HCT116 (cell line): Measurements from ENCODE around the gene FER. TPM values are rescaled to one million over a fixed set of nuclear protein-coding genes. Genes with fewer than 3 reads are reported as not detected.

Experiments
- ATAC-seq: fragments of 200-7000 bp; cut with Tn5 transposase; 2 replicates; pipeline ENCODE4 v1.9.1; 2020; ENCODE audit warnings: mild to moderate bottlenecking, moderate library complexity
- BruUV-seq: library from RNA; stranded (reverse); fragments of 400-500 nt; replicated peaks from 2 replicates; lab custom pipeline; 2021; lab: Mats Ljungman, UMichigan
- CTCF ChIA-PET: fragments of 300-600 bp; sonication (Branson Sonifier 250); formaldehyde crosslinking; loops from one replicate; lab custom pipeline; 2021; ENCODE audit warnings: antibody characterized with exemption; lab: Charles Lee
- POLR2A ChIA-PET: fragments of 300-600, 350-600 bp; sonication (Branson Sonifier 250); formaldehyde crosslinking; loops from one replicate; lab custom pipeline; 2021; ENCODE audit warnings: antibody characterized with exemption; lab: Charles Lee
- RAD21 ChIA-PET, 2 experiments: fragments of 300-600 bp; sonication (Branson Sonifier 250); formaldehyde crosslinking; loops; one replicate each; lab custom pipeline; 2023; ENCODE audit warnings: low total read pairs in 2 of 2; ENCODE audit not compliant: uncharacterized antibody in 2 of 2, unreplicated experiment in 2 of 2, low non-redundant PET in 1 of 2; lab: Charles Lee
- DNase-seq: peaks from one replicate; pipeline ENCODE4 v3.0.0-alpha.2; 2010; ENCODE audit warnings: low read depth, low spot score
- H2AFZ ChIP-seq: fragments of 200-600 bp; shearing (Covaris generic), sonication (generic); 2 replicates; pipeline ENCODE4 v1.6.1; 2017; ENCODE audit warnings: low read depth, mixed run types, mixed read lengths, antibody characterized with exemption, low read length; ENCODE audit not compliant: poor library complexity, severe bottlenecking
- H3K27ac ChIP-seq: 2 replicates; pipeline ENCODE4 v1.5.1; 2012; ENCODE audit warnings: low read depth, low read length
- H3K27me3 ChIP-seq: fragments of 200-600 bp; sonication (generic); 2 replicates; pipeline ENCODE4 v1.6.1; 2016; ENCODE audit warnings: mixed run types, low read length, mixed read lengths; ENCODE audit not compliant: insufficient read depth
- H3K36me3 ChIP-seq, 2 experiments: fragments of 200-500 bp in 1 of 2; fragments of 200-600 bp in 1 of 2; sonication (Bioruptor generic) in 1 of 2; sonication (generic) in 1 of 2; 2 replicates each; pipeline versions ENCODE4 v1.5.1 to v1.6.1; 2014 to 2016; ENCODE audit warnings: low read length in 2 of 2, inconsistent platforms in 1 of 2, mixed read lengths in 1 of 2, mixed run types in 1 of 2; ENCODE audit not compliant: insufficient read depth in 2 of 2, control insufficient read depth in 1 of 2
- H3K4me1 ChIP-seq, 2 experiments: fragments of 200-600 bp in 1 of 2; sonication (generic) in 1 of 2; 2 replicates each; pipeline versions ENCODE4 v1.5.1 to v1.6.1; 2012 to 2017; ENCODE audit warnings: low read length in 2 of 2, inconsistent platforms in 1 of 2, mild to moderate bottlenecking in 1 of 2, mixed read lengths in 1 of 2, mixed run types in 1 of 2, moderate library complexity in 1 of 2; ENCODE audit not compliant: insufficient read depth in 2 of 2, control insufficient read depth in 1 of 2
- H3K4me2 ChIP-seq: fragments of 200-600 bp; sonication (generic); 2 replicates; pipeline ENCODE4 v1.6.1; 2017; ENCODE audit warnings: mixed run types, low read length, mixed read lengths
- H3K4me3 ChIP-seq, 2 experiments: fragments of 200-600 bp in 1 of 2; sonication (generic) in 1 of 2; replicated peaks in 1 of 2; 2 replicates each; pipeline ENCODE4 v1.5.1; 2011 to 2016; ENCODE audit warnings: low read length in 2 of 2, control low read depth in 1 of 2, low read depth in 1 of 2, mild to moderate bottlenecking in 1 of 2, mixed read lengths in 1 of 2, mixed run types in 1 of 2
- H3K79me2 ChIP-seq: fragments of 200-600 bp; sonication (generic); 2 replicates; pipeline ENCODE4 v1.6.1; 2017; ENCODE audit warnings: mild to moderate bottlenecking, mixed run types, low read length, moderate library complexity, mixed read lengths; ENCODE audit not compliant: insufficient read depth
- H3K9ac ChIP-seq: fragments of 200-600 bp; sonication (generic); 2 replicates; pipeline ENCODE4 v1.6.1; 2016; ENCODE audit warnings: low read length, mixed read lengths
- H3K9me2 ChIP-seq: fragments of 200-600 bp; sonication (generic), shearing (Covaris generic); 2 replicates; pipeline ENCODE4 v1.6.1; 2017; ENCODE audit warnings: mixed run types, mild to moderate bottlenecking, moderate library complexity; ENCODE audit not compliant: insufficient read depth
- H3K9me3 ChIP-seq, 2 experiments: fragments of 200-500 bp in 1 of 2; fragments of 200-600 bp in 1 of 2; sonication (Bioruptor generic) in 1 of 2; sonication (generic) in 1 of 2; 2 replicates each; pipeline ENCODE4 v1.6.1; 2014 to 2017; ENCODE audit warnings: low read length in 2 of 2, mixed read lengths in 2 of 2, inconsistent platforms in 1 of 2, low read depth in 1 of 2, mild to moderate bottlenecking in 1 of 2, mixed run types in 1 of 2, moderate library complexity in 1 of 2; ENCODE audit not compliant: control insufficient read depth in 1 of 2, insufficient read depth in 1 of 2
- H4K20me1 ChIP-seq: fragments of 200-600 bp; sonication (generic), shearing (Covaris generic); 2 replicates; pipeline ENCODE4 v1.6.1; 2017; ENCODE audit warnings: mixed run types, mild to moderate bottlenecking, moderate library complexity; ENCODE audit not compliant: insufficient read depth
- CBX3 ChIP-seq: IDR thresholded peaks from 2 replicates; pipeline ENCODE4 v1.6.1; 2012; ENCODE audit warnings: low read depth
- CEBPB ChIP-seq: IDR thresholded peaks from 2 replicates; pipeline ENCODE4 v1.6.1; 2012; ENCODE audit warnings: low read depth
- EZH2phosphoT487 ChIP-seq: fragments of 200-600 bp; IDR thresholded peaks from 2 replicates; pipeline ENCODE4 v1.6.1; 2018; ENCODE audit warnings: antibody characterized with exemption, borderline replicate concordance
- JUND ChIP-seq: IDR thresholded peaks from 2 replicates; pipeline ENCODE4 v1.6.1; 2012
- POLR2A ChIP-seq: IDR thresholded peaks from 2 replicates; pipeline ENCODE4 v1.7.0; 2011; ENCODE audit warnings: borderline replicate concordance; ENCODE audit not compliant: insufficient read depth, insufficient read length; ENCODE audit errors: extremely low read depth
- RAD21 ChIP-seq: IDR thresholded peaks from 2 replicates; pipeline ENCODE4 v1.6.1; 2012; ENCODE audit warnings: low read depth, mild to moderate bottlenecking
- SRF ChIP-seq: IDR thresholded peaks from 2 replicates; pipeline ENCODE4 v1.6.1; 2012; ENCODE audit warnings: low read depth
- TCF7L2 ChIP-seq: IDR thresholded peaks from 2 replicates; pipeline ENCODE4 v1.7.0; 2011; ENCODE audit warnings: borderline replicate concordance, inconsistent platforms; ENCODE audit not compliant: insufficient read depth, insufficient read length; ENCODE audit errors: extremely low read depth
- YY1 ChIP-seq: IDR thresholded peaks from 2 replicates; pipeline ENCODE4 v1.6.1; 2011; ENCODE audit warnings: low read length, low read depth, moderate library complexity, mild to moderate bottlenecking; ENCODE audit not compliant: insufficient replicate concordance; ENCODE audit errors: extremely low read depth
- ZFX ChIP-seq: fragments of 450-650 bp; IDR thresholded peaks from 2 replicates; pipeline ENCODE4 v1.6.1; 2017
- ZNF274 ChIP-seq: fragments of 200-500 bp; sonication (Bioruptor generic); IDR thresholded peaks from 2 replicates; pipeline ENCODE4 v1.6.1; 2014; ENCODE audit warnings: mild to moderate bottlenecking, low read depth, low read length, inconsistent platforms
- intact Hi-C: fragments of 100-400 bp; cut with micrococcal nuclease; formaldehyde crosslinking; loops from 2 replicates; pipeline ENCODE4 v1.10.0; 2022
- total RNA-seq: library from RNA; stranded (reverse); gene quantifications from one replicate; pipeline ENCODE4 v1.2.1, GENCODE V29; 2021; ENCODE audit not compliant: unreplicated experiment
- TF ChIP-seq, protein P1 (sequence below): IDR thresholded peaks from 2 replicates; pipeline ENCODE4 v1.6.1; 2011; ENCODE audit warnings: mild to moderate bottlenecking, low read length, moderate library complexity; ENCODE audit not compliant: insufficient replicate concordance; ENCODE audit errors: extremely low read depth
- TF ChIP-seq, protein P2 (sequence below): IDR thresholded peaks from 2 replicates; pipeline ENCODE4 v1.6.1; 2012

The FER gene
- total RNA-seq, 1 experiment from 2014 or later: 32.0 TPM

DNA sequence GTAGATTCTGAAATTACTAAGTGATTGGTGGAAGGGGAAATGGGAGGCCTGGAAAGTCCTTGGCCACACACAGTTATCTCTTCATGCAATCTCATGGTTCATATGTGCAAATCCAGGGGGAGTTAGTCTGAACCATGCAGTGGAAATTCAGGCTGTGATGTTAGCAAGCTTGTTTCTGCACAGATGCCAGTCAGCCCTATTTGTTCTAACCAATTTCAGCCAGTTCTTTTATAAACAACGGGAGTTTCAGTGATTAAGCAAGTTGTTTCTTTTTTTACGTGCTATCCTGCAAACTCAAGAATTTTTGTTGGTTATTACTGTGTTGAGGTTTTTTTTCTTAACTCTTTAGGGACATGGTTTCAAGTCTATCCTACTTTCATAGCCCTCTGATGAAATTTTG, 298.0 kb downstream of the FER start:
- no peak overlapping the region for H3K9ac ChIP-seq
- H3K4me3 ChIP-seq: no peak overlapping the region
- CTCF ChIA-PET: no interaction called here
- no peak for DNase-seq
- H3K4me1 ChIP-seq: no peaks in the 10 kb centered on the region
- TF ChIP-seq TCF7L2 (no peak), POLR2A (no peak), SRF (no peak), CBX3 (no peak)
- TF ChIP-seq, protein P1, sequence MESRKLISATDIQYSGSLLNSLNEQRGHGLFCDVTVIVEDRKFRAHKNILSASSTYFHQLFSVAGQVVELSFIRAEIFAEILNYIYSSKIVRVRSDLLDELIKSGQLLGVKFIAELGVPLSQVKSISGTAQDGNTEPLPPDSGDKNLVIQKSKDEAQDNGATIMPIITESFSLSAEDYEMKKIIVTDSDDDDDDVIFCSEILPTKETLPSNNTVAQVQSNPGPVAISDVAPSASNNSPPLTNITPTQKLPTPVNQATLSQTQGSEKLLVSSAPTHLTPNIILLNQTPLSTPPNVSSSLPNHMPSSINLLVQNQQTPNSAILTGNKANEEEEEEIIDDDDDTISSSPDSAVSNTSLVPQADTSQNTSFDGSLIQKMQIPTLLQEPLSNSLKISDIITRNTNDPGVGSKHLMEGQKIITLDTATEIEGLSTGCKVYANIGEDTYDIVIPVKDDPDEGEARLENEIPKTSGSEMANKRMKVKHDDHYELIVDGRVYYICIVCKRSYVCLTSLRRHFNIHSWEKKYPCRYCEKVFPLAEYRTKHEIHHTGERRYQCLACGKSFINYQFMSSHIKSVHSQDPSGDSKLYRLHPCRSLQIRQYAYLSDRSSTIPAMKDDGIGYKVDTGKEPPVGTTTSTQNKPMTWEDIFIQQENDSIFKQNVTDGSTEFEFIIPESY: no peak
- intact Hi-C loops: no loop called here
- no peaks in the 10 kb centered on the region for H3K9me2 ChIP-seq
- no peak overlapping the region for H2AFZ ChIP-seq
- no peaks in the 10 kb centered on the region for H3K27me3 ChIP-seq
- no peaks in the 10 kb centered on the region for H3K79me2 ChIP-seq
- no TSS peak for BruUV-seq
- H4K20me1 ChIP-seq: no peaks in the 10 kb centered on the region; the same call in 1 of the 2 replicates
- H3K9me3 ChIP-seq: no peaks in the 10 kb centered on the region
- POLR2A ChIA-PET: no interaction called here
- H3K36me3 ChIP-seq: no peaks in the 10 kb centered on the region
- RAD21 ChIA-PET: no interaction called here
- H3K27ac ChIP-seq: no peak overlapping the region
- no peak overlapping the region for H3K4me2 ChIP-seq
- no peak for ATAC-seq

DNA sequence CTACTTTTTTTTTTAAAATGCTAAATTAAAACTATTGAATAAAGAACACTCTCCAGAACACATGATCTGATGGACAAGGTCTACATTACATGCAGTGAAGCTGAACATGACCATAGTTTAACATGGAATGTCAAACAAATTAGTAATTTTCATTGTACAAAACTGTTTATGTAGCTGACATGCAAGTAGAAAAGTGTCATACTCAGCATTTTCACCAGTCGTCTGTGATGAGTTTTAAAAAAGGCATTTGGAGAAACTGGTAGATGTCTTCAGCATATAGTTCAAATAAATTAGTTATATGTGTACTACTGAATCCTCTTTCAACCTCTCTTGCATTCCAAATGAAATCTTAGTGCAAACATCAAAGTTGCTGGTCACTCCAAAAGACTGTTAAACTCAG, 301.9 kb downstream of the FER start:
- CTCF ChIA-PET: no interaction called here
- RAD21 ChIA-PET: no interaction called here
- POLR2A ChIA-PET: no interaction called here

More for the DNA sequence above, 301.9 kb downstream of the FER start:
- Histone ChIP-seq H3K27ac (no peak overlapping the region), H3K9me2 (no peaks in the 10 kb centered on the region), H3K27me3 (no peaks in the 10 kb centered on the region), H3K79me2 (no peaks in the 10 kb centered on the region), H3K9me3 (no peaks in the 10 kb centered on the region), H3K9ac (no peak overlapping the region), H3K36me3 (no peaks in the 10 kb centered on the region), H2AFZ (no peak overlapping the region), H3K4me2 (no peak overlapping the region), H3K4me3 (no peak overlapping the region), H3K4me1 (no peaks in the 10 kb centered on the region), H4K20me1 (no peaks in the 10 kb centered on the region; the same call in 1 of the 2 replicates)
- DNase-seq (no peak), ATAC-seq (no peak)
- no TSS peak for BruUV-seq
- intact Hi-C loops: no loop called here
- TF ChIP-seq YY1: no peak
- no peak for TF ChIP-seq JUND
- TF ChIP-seq RAD21: no peak
- TF ChIP-seq CEBPB: no peak
- TF ChIP-seq, protein P1: no peak
- no peak for TF ChIP-seq ZFX
- TF ChIP-seq ZNF274: no peak
- TF ChIP-seq EZH2phosphoT487: no peak
- TF ChIP-seq SRF: no peak
- TF ChIP-seq, protein P2, sequence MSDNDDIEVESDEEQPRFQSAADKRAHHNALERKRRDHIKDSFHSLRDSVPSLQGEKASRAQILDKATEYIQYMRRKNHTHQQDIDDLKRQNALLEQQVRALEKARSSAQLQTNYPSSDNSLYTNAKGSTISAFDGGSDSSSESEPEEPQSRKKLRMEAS: no peak
